Stimulated activated CD4-positive, alpha-beta T cell treated with anti-CD3 and anti-CD28 coated beads, Interleukin-12 subunit alpha, Interleukin-12 subunit beta, amount 100 ng/mL, for 24 hours (primary cell): ENCODE data around the gene PPP1R27.

Experiments
- DNase-seq, 2 experiments: peaks; one replicate each; pipeline ENCODE4 v3.0.0-alpha.2; 2020; ENCODE audit warnings: low read depth in 2 of 2

Gene PPP1R27

GRCh38 chr17:81805707-81806460 is 29.0 kb downstream of the PPP1R27 start:
- no peak for DNase-seq

- no peak for DNase-seq
Observed at GRCh38 chr17:81804559-81805399, 30.1 kb downstream of the PPP1R27 start.

GRCh38 chr17:81803728-81804558 is 30.9 kb downstream of the PPP1R27 start, which contains the start of gene GCGR:
Gene GCGR, plus strand, starts transcription at chr17:81804150. Its CDS starts 4,869 bp downstream, at chr17:81809019.
- no peak for DNase-seq

GRCh38 chr17:81802856-81803643 is 31.8 kb downstream of the PPP1R27 start:
- DNase-seq = no peak

- DNase-seq = no peak
Observed at GRCh38 chr17:81802048-81802758, 32.6 kb downstream of the PPP1R27 start.

- no peak for DNase-seq
Observed at GRCh38 chr17:81801327-81801726, 33.5 kb downstream of the PPP1R27 start.

GRCh38 chr17:81794509-81794908 is 40.3 kb downstream of the PPP1R27 start:
- DNase-seq = no peak

GRCh38 chr17:81794074-81794476 is 40.8 kb downstream of the PPP1R27 start:
- DNase-seq = no peak

GRCh38 chr17:81792675-81793615 is 41.9 kb downstream of the PPP1R27 start:
- no peak for DNase-seq
